Smooth muscle cell (in vitro differentiated cells): ENCODE data around the gene IL19. TPM values are rescaled to one million over a fixed set of nuclear protein-coding genes. Genes with fewer than 3 reads are reported as not detected.

Experiments used
- DNase-seq: peaks from one replicate; lab custom pipeline; 2025; ENCODE audit not compliant: unreplicated experiment; lab: John Stamatoyannopoulos, UW
- H2AFZ ChIP-seq: fragments of 200-600 bp; sonication (generic); 2 replicates; pipeline ENCODE4 v1.6.0; 2016; ENCODE audit warnings: antibody characterized with exemption, low read depth, mild to moderate bottlenecking
- H3F3A ChIP-seq: fragments of 200-600 bp; sonication (generic); 2 replicates; pipeline ENCODE4 v1.6.0; 2017; ENCODE audit warnings: antibody characterized with exemption, low read depth
- H3K27ac ChIP-seq: fragments of 200-600 bp; sonication (generic); 2 replicates; pipeline ENCODE4 v1.5.1; 2016; ENCODE audit warnings: low read depth, mild to moderate bottlenecking
- H3K27me3 ChIP-seq: fragments of 200-600 bp; sonication (generic); 2 replicates; pipeline ENCODE4 v1.6.1; 2016; ENCODE audit warnings: low read depth, mild to moderate bottlenecking
- H3K36me3 ChIP-seq: fragments of 200-600 bp; sonication (generic); 2 replicates; pipeline ENCODE4 v1.5.1; 2016; ENCODE audit warnings: low read depth
- H3K4me1 ChIP-seq: fragments of 200-600 bp; sonication (generic); 2 replicates; pipeline ENCODE4 v1.5.1; 2016; ENCODE audit warnings: low read depth
- H3K4me2 ChIP-seq: fragments of 200-600 bp; sonication (generic); 2 replicates; pipeline ENCODE4 v1.6.0; 2016; ENCODE audit warnings: mild to moderate bottlenecking
- H3K4me3 ChIP-seq: fragments of 200-600 bp; sonication (generic); 2 replicates; pipeline ENCODE4 v1.5.1; 2016; ENCODE audit warnings: mild to moderate bottlenecking
- H3K79me2 ChIP-seq: fragments of 200-600 bp; sonication (generic); 2 replicates; pipeline ENCODE4 v1.6.0; 2016; ENCODE audit warnings: low read depth, mild to moderate bottlenecking
- H3K9ac ChIP-seq: fragments of 200-600 bp; sonication (generic); 2 replicates; pipeline ENCODE4 v1.6.0; 2016; ENCODE audit warnings: low read depth
- H3K9me3 ChIP-seq: fragments of 200-600 bp; sonication (generic); replicated peaks from 2 replicates; pipeline ENCODE4 v1.5.1; 2016; ENCODE audit warnings: low read depth
- H4K20me1 ChIP-seq: fragments of 200-600 bp; sonication (generic); 2 replicates; pipeline ENCODE4 v1.6.0; 2016; ENCODE audit warnings: low read depth
- CTCF ChIP-seq: fragments of 200-600 bp; sonication (generic); IDR thresholded peaks from 2 replicates; pipeline ENCODE4 v1.5.1; 2017; ENCODE audit warnings: borderline replicate concordance, mild to moderate bottlenecking, antibody characterized with exemption; ENCODE audit not compliant: insufficient read depth, poor library complexity, severe bottlenecking
- WGBS: methylation state at CpG from one replicate; pipeline ENCODE4 v1.1.7; 2016; ENCODE audit warnings: low lambda C conversion rate; 5-methylcytosine and 5-hydroxymethylcytosine counted together
- polyA plus RNA-seq: library from polyadenylated mRNA; unstranded; fragments of >200 nt; fragmentation: Nextera tagmentation; extraction: Ambion mirVana; gene quantifications from 2 replicates; pipeline ENCODE4 v1.2.1, GENCODE V29; 2016
- total RNA-seq: library from RNA; depleted of rRNA; stranded (reverse); fragments of >200 nt; gene quantifications from 2 replicates; pipeline ENCODE4 v1.2.3, GENCODE V29; 2014

Gene IL19
- total and polyA plus RNA-seq, 2 experiments from 2014 or later, result 0.35 TPM; not detected in 1

GRCh38 chr1:206727981-206728696 lies 42.4 kb upstream of the IL19 start:
- peaks cover 60% of the 10 kb centered on the region for H3K79me2 ChIP-seq
- no peaks in the 10 kb centered on the region for H3K9me3 ChIP-seq
- no peaks in the 10 kb centered on the region for H3F3A ChIP-seq
- peaks cover 100% of the 10 kb centered on the region for H4K20me1 ChIP-seq
- TF ChIP-seq CTCF, result no peak
- no peak overlapping the region for H3K4me3 ChIP-seq
- H3K36me3 ChIP-seq, result no peaks in the 10 kb centered on the region
- H3K4me2 ChIP-seq, result no peak overlapping the region
- H3K4me1 ChIP-seq, result peaks cover 11% of the 10 kb centered on the region
- H3K27ac ChIP-seq, result no peak overlapping the region
- no peaks in the 10 kb centered on the region for H3K27me3 ChIP-seq
- no peak overlapping the region for H3K9ac ChIP-seq
- H2AFZ ChIP-seq, result no peak overlapping the region
- WGBS, result 77% methylated on average over 8 of the region's 8 CpGs
- DNase-seq, result no peak

GRCh38 chr1:206728697-206728987 lies 41.9 kb upstream of the IL19 start:
- DNase-seq, result no peak
- H3K36me3 ChIP-seq, result no peaks in the 10 kb centered on the region
- H3K4me1 ChIP-seq, result peaks cover 9% of the 10 kb centered on the region
- H4K20me1 ChIP-seq, result peaks cover 100% of the 10 kb centered on the region
- H3K4me3 ChIP-seq, result no peak overlapping the region
- H3K79me2 ChIP-seq, result peaks cover 55% of the 10 kb centered on the region
- H3K9ac ChIP-seq, result no peak overlapping the region
- H3K4me2 ChIP-seq, result no peak overlapping the region
- no peak for TF ChIP-seq CTCF
- no peaks in the 10 kb centered on the region for H3K9me3 ChIP-seq
- H3F3A ChIP-seq, result no peaks in the 10 kb centered on the region
- H2AFZ ChIP-seq, result no peak overlapping the region
- no peaks in the 10 kb centered on the region for H3K27me3 ChIP-seq
- WGBS, result 90% methylated on average over 9 of the region's 9 CpGs
- no peak overlapping the region for H3K27ac ChIP-seq

DNA sequence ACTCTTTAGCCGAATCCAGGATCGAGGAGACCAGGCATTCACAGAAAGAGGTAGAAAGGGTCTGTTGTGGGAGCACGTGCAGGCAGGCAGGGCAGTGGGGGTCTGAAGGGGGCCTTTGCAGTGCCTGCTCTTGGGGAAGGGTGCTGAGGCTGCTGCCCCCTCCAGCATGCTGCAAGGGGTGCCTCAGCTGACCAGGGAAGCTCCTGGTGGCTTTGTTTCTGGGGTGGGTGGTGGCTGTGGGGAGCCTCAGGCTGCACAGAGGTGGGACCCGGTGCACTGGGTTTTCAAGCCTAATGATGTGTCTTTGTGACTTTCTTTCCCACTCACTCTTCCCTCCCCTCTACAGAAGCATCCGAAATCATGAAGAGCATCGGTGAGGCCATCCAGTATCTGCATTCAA lies 41.5 kb upstream of the IL19 start:
- H3K4me2 ChIP-seq, result no peak overlapping the region
- peaks cover 51% of the 10 kb centered on the region for H3K79me2 ChIP-seq
- H3K36me3 ChIP-seq, result no peaks in the 10 kb centered on the region
- H3K27me3 ChIP-seq, result no peaks in the 10 kb centered on the region
- peaks cover 100% of the 10 kb centered on the region for H4K20me1 ChIP-seq
- WGBS, result 96% methylated on average over 6 of the region's 6 CpGs
- H3K4me3 ChIP-seq, result no peak overlapping the region
- no peak for TF ChIP-seq CTCF
- no peak overlapping the region for H3K27ac ChIP-seq
- H3K4me1 ChIP-seq, result peaks cover 5% of the 10 kb centered on the region
- no peak for DNase-seq
- H3F3A ChIP-seq, result peaks cover 2% of the 10 kb centered on the region
- H3K9ac ChIP-seq, result no peak overlapping the region
- H2AFZ ChIP-seq, result no peak overlapping the region
- no peaks in the 10 kb centered on the region for H3K9me3 ChIP-seq

- no peak overlapping the region for H2AFZ ChIP-seq
- peaks cover under 1% of the 10 kb centered on the region for H3K4me1 ChIP-seq
- DNase-seq, result no peak
- H3K27me3 ChIP-seq, result no peaks in the 10 kb centered on the region
- no peak overlapping the region for H3K27ac ChIP-seq
- peaks cover 6% of the 10 kb centered on the region for H3F3A ChIP-seq
- 82% methylated on average over 3 of the region's 3 CpGs for WGBS
- H3K36me3 ChIP-seq, result no peaks in the 10 kb centered on the region
- H4K20me1 ChIP-seq, result peaks cover 100% of the 10 kb centered on the region
- no peak overlapping the region for H3K4me2 ChIP-seq
- no peak for TF ChIP-seq CTCF
- H3K79me2 ChIP-seq, result peaks cover 46% of the 10 kb centered on the region
- no peaks in the 10 kb centered on the region for H3K9me3 ChIP-seq
- no peak overlapping the region for H3K9ac ChIP-seq
- no peak overlapping the region for H3K4me3 ChIP-seq
Measured at GRCh38 chr1:206729507-206729906, 41.1 kb upstream of the IL19 start.
